IMR-90 (cell line): ENCODE results near the gene SLC2A10.

Experiments used
- POLR2A ChIP-seq: IDR thresholded peaks from 2 replicates; pipeline ENCODE4 v1.6.1; 2012; ENCODE audit warnings: mild to moderate bottlenecking, low read depth, low read length
- RAD21 ChIP-seq: IDR thresholded peaks from 2 replicates; pipeline ENCODE4 v1.6.1; 2012; ENCODE audit warnings: low read length, improper control_type of control experiment
- RFX5 ChIP-seq: IDR thresholded peaks from 2 replicates; pipeline ENCODE4 v1.8.0; 2012; ENCODE audit warnings: low read depth, mild to moderate bottlenecking, low read length, moderate library complexity
- TF ChIP-seq, protein P1 (sequence below): fragments of 150-350 bp; IDR thresholded peaks from 2 replicates; pipeline ENCODE4 v1.6.1; 2017; ENCODE audit warnings: mild to moderate bottlenecking, antibody characterized with exemption, low read length, low read depth
- TF ChIP-seq, protein P2 (sequence below): fragments of 150-350 bp; IDR thresholded peaks from 2 replicates; pipeline ENCODE4 v1.6.1; 2016; ENCODE audit warnings: low read depth, mild to moderate bottlenecking, low read length, moderate library complexity, borderline replicate concordance
- TF ChIP-seq, protein P3 (sequence below): conservative IDR thresholded peaks from 2 replicates; pipeline ENCODE4 v1.5.1; 2012; ENCODE audit warnings: mild to moderate bottlenecking, low read depth, low read length, improper control_type of control experiment

DNA sequence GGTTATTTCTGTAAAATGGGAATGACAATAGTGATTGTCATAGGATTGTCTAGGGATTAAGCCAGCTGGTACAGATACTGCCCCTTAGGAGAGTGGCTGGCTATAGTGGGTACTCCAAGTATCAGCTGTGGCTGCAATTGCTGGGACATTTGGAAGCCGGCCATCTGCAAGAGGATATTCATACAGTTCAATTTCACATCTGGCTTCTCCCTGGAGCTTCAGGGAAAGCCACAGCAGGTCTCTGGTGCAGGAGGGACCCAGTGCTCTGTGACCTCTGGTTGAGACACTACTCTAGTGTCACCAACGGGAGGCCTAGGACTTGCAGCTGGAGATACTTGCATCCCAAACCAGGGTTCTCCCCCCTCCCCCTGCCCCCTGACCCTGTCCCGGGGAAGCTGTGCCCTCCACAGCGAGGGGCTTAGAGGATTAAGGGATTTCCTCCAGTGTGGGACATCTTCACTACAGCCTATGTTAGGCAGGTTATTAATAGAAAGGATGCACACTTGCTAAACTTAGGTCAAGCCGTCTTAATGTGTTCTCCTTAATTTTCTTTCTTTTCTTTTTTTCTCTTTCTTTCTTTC, 2.7 kb downstream of the SLC2A10 start:
- TF ChIP-seq RFX5 = no peak
- TF ChIP-seq, protein P1, sequence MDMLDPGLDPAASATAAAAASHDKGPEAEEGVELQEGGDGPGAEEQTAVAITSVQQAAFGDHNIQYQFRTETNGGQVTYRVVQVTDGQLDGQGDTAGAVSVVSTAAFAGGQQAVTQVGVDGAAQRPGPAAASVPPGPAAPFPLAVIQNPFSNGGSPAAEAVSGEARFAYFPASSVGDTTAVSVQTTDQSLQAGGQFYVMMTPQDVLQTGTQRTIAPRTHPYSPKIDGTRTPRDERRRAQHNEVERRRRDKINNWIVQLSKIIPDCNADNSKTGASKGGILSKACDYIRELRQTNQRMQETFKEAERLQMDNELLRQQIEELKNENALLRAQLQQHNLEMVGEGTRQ = no peak
- TF ChIP-seq, protein P2, sequence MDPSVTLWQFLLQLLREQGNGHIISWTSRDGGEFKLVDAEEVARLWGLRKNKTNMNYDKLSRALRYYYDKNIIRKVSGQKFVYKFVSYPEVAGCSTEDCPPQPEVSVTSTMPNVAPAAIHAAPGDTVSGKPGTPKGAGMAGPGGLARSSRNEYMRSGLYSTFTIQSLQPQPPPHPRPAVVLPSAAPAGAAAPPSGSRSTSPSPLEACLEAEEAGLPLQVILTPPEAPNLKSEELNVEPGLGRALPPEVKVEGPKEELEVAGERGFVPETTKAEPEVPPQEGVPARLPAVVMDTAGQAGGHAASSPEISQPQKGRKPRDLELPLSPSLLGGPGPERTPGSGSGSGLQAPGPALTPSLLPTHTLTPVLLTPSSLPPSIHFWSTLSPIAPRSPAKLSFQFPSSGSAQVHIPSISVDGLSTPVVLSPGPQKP = no peak
- no peak for TF ChIP-seq POLR2A
- TF ChIP-seq RAD21 = no peak
- TF ChIP-seq, protein P3, sequence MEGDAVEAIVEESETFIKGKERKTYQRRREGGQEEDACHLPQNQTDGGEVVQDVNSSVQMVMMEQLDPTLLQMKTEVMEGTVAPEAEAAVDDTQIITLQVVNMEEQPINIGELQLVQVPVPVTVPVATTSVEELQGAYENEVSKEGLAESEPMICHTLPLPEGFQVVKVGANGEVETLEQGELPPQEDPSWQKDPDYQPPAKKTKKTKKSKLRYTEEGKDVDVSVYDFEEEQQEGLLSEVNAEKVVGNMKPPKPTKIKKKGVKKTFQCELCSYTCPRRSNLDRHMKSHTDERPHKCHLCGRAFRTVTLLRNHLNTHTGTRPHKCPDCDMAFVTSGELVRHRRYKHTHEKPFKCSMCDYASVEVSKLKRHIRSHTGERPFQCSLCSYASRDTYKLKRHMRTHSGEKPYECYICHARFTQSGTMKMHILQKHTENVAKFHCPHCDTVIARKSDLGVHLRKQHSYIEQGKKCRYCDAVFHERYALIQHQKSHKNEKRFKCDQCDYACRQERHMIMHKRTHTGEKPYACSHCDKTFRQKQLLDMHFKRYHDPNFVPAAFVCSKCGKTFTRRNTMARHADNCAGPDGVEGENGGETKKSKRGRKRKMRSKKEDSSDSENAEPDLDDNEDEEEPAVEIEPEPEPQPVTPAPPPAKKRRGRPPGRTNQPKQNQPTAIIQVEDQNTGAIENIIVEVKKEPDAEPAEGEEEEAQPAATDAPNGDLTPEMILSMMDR = no peak
